HG02970 (cell line): ENCODE measurements around the gene PANX3.
A peak's percentile ranks its signal among the peaks of the same experiment; 100 is the strongest.

Experiments
- ATAC-seq: cut with Tn5 transposase; IDR thresholded peaks from one replicate; pipeline ENCODE4 v1.9.1; 2021; ENCODE audit warnings: mild to moderate bottlenecking, moderate library complexity, moderate number of reproducible peaks; ENCODE audit not compliant: unreplicated experiment, low FRiP score

PANX3 gene

DNA sequence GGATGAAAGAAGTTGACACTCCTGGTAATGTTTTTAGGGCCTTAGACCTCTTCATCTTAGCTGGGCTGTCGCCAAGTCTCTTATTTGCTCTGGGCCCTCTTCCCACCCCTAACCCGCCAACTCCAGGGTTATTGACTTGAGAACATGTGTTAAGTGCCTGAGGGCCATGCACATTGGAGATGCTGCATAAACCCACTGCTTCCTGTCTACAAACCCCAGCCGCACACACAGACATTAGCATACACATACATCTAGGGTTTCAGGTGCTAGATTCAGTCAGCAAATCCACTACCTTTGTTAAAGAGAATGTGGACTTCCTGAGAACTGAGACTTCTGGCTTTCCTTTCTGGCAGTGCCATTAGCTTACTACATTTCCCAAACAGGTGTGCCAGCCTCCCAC, 817 bp downstream of the PANX3 start:
- no peak for ATAC-seq

GRCh38 chr11:124612567-124613246, 1.5 kb downstream of the PANX3 start:
- ATAC-seq: no peak

GRCh38 chr11:124618863-124619262, 7.6 kb downstream of the PANX3 start:
- ATAC-seq: no peak

GRCh38 chr11:124622531-124623451, 11.6 kb downstream of the PANX3 start, which contains the start of gene TBRG1:
TSS of gene TBRG1 (plus strand) at chr11:124622864. CDS start at chr11:124623084, 220 bp downstream.
- ATAC-seq: peak; percentile 97

GRCh38 chr11:124623861-124624525, 12.8 kb downstream of the PANX3 start:
- no peak for ATAC-seq

- no peak for ATAC-seq
Measured at GRCh38 chr11:124625504-124626168, 14.4 kb downstream of the PANX3 start.

GRCh38 chr11:124627546-124627945, 16.3 kb downstream of the PANX3 start:
- ATAC-seq: no peak

DNA sequence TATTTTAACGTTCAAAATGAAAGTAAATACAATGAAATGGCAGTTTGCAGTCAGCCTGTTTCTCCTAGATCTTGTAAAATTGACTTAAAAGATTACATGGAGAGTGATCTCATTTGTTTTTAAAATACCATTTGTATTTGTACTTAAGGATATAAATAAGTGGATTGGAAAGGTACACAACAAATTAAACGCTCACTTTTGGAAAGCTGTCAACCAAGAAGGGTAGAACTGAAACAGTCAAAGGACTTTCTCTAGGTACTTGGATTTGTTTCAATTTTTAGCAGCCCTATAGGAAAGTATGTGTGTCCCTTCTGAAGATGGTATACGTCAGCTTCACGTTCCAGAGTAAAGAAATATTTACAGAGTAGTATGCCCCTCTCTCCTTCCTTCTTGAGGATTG, 18.7 kb downstream of the PANX3 start:
- ATAC-seq: no peak

- ATAC-seq: no peak
Measured at GRCh38 chr11:124633355-124633754, 22.1 kb downstream of the PANX3 start.

DNA sequence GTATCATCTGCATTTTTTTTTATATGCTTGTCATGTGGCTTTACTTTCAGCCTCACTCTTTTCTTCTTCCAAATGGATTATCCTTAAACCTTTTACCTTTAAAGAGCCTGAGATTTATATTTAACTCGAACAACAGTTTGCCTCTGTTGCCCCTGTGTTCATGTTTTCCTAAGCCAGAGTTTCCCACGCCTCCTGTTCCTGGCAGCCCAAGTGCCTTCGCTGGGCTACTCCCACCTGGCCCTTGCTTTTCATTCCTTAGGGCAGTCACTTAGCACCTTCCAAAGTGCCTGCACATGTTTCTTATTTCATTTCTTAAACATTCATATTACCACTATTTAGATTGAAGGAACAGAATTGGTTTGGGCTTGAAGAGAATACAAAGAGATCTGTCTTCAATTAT, 24.7 kb downstream of the PANX3 start:
- no peak for ATAC-seq

GRCh38 chr11:124638500-124638899, 27.3 kb downstream of the PANX3 start:
- ATAC-seq: no peak

- ATAC-seq: no peak
Measured at GRCh38 chr11:124639186-124639585, 28.0 kb downstream of the PANX3 start.

DNA sequence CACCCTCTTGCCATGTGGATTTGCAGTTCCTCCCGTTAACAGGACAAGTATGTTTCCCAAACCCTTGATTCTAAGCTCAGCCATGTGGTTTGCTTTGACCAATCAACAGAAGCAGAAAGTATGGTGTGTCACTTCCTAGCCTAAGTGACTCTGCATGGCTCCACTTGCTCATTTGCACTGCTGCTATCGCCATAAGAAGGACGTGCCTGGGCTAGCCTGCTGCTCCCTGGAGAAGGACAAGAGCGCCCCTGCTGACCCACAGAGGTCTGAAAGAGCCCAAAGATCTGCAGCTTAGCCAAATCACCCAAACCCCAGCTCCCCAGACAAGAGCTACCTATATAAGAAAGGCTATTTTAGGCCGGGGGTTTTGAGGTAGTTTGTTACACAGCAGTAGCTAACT, 29.4 kb downstream of the PANX3 start:
- ATAC-seq: no peak

- ATAC-seq: no peak
Measured at GRCh38 chr11:124642628-124643027, 31.4 kb downstream of the PANX3 start.

- ATAC-seq: no peak
Measured at GRCh38 chr11:124643042-124643604, 31.9 kb downstream of the PANX3 start.

DNA sequence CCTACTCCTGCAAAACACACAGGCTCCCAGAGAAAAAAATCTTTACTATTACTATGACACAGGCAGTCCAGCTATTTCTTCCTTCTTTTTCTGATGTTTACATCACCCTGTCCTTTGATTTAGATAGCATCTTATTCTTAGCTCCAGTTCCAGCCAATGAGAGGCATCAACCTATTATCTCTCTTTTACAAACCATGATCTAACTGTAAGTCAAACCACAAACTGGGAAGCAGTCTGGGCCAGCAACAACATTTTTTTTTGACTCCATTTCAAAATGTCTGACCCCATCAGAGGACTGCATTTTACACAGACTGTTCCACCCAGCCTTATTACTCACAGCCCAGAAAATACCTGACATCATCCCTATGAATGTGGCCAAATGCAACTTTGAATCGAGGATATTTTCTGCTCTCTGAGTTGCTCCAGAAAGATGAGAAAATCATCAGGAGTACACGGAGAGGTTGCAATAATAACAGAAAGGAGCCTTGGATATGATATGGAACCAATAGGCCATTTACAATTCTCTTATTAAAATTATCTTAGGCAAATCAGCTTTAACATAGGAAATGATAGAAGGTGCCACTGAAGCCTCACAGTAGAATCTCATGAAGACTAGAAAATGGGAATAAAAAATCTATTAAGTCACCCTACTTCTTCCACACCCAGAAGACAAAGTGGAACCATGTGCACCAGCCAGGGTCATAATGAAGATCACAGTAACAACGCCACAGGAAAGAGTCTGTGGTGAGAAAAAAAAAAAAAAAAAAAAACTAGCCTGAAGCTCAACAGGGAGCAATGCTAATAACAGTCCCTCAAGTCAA, 32.6 kb downstream of the PANX3 start:
- no peak for ATAC-seq

DNA sequence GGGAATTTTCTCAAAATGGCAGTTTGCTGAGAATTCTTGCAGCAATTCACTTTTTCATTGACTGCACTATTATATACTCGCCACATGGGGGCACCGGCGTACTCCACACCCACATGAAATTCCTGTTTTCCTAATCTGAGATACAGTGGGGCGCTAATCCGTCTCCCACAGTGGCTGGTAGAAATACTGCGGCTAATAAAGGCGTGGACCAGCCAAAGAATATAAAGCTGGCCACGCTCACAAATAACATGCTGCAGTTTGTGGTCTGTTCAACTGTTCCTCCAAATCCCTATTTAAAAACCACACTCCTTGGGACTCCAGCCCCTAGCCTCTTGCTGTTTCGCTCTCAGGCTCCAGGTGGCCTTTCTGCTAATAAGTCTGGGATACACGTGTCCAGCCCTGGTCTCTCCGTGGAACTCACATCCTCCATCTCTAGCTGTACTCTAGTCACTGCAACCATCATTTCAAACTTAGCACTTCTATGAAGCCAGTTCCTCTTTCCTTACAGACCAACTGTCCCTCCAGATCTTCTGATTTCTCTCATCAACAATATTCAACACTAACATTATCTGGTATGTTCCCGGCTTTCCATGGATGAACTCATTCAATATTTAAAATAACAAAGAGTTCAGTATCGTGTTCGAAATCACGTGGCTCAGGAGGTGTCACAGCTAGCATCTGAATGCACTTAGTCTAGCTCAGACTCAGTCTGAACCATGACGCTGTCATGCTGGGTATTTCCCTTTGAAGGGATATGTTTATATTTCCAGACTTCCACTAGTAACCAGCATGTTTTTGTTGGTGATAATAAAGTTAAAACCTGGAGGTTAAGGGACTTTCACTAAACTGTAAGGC, 33.4 kb downstream of the PANX3 start:
- no peak for ATAC-seq

DNA sequence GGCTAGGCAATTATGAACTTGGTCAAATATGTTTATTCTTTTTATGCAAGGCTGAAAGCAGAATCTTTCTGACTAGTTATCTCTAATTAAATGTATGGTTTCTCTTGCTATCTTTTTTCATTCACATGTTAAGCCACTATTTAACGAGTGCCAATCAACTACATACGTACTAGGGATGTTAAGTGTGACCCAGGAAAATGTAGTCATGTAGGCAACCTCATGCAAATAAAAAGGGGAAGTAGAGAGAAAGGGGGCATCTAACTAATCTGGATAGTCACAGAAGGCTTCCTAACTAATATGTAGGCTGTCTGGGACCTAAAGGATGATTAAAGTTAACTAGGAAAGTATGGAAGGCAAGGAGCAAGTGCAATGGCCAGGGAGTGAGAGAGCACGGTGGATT, 34.9 kb downstream of the PANX3 start:
- no peak for ATAC-seq

- ATAC-seq: no peak
Measured at GRCh38 chr11:124648610-124649009, 37.4 kb downstream of the PANX3 start.
